IPS-NIHi7 (cell line): ENCODE data around the gene EPDR1.
A peak's percentile ranks its signal among the peaks of the same experiment; 100 is the strongest.

Experiments used
- DNase-seq: peaks from one replicate; pipeline ENCODE4 v3.0.0; 2012; ENCODE audit warnings: mixed read lengths; ENCODE audit errors: extremely low spot score

EPDR1 gene

DNA sequence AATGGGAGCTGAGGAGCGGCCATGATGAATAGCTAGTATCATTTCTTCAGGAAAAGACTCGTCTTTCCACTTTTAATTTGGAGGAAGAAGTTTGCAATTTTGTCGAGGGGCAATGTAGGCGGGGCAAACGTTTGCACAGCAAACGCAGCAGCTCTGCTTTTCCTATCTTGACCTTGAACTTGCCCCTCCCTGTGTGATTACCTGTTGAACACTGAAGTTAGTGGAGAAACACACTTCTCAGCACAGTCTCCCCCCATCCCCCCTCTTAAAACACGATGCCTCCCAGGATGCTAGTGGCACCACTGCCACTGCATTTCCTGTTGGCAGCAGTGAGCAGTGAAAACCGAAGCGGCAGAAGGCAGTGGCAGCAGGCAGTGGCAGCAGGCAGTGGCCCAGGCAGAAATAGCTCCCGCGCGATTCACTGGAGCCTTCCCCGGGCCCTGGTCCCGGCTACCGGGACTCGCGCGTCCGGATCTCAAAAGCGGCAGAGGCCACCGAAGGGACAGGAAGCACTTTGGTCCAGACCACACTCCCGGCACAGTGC lies at the start of gene EPDR1:
Gene EPDR1 (plus strand): TSS at position 336 of the 544 bp plus-strand sequence. CDS start 300 bp downstream, outside the sequence.
- DNase-seq = peak; percentile 40

DNA sequence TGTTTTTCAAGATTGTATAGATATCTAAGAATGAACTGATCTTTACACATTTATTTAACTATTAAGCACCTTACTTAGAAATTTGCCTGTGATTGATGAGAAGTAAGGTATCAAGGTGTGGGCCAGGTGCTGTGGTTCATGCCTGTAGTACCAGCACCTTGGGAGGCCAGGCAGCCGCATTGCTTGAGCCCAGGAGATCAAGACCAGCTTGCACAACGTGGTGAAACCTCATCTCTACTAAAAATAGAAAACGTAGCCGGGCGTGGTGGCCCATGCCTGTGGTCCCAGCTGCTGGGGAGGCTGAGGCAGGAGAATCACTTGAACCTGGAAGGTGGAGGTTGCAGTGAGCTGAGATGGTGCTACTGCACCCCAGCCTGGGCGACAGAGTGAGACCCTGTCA lies 38.4 kb upstream of the EPDR1 start:
- no peak for DNase-seq

DNA sequence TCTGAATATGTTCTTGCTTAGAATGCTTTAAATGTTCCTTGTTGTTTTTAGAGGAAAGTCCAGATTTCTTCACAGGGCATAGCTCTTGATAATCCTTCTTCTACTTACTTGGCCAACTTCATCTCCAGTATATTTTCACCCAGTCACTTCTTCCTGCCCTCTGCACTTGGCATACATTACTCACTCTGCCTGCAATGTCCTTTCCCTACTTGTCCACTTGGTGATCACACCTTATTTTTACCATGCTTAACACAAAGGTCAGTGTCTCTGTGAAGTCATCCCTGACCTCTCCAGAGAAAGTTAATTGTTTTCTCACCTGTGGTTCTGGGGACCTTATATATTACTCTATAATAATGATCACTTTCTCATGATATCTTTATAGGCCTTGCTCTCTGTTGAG lies 27.1 kb upstream of the EPDR1 start:
- no peak for DNase-seq

DNA sequence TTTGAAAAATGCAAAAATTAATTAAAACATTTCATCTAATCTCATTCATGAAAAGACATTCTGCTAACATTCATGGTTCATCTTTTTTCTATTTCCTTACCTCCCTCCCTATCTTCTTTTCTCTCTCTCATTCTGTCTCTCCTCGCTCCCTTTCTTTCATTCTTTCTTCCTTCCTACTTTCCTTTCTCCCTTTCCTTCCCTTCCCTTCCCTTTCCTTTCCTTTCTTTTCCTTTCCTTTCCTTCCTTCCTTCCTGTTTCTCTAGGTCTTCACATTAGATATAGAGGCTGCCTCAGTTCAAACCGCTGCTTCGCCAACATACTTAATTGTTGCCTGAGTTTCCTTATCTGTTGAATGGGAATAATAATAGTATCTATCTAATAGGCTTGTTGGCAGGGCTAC lies 25.8 kb upstream of the EPDR1 start:
- DNase-seq = no peak

DNA sequence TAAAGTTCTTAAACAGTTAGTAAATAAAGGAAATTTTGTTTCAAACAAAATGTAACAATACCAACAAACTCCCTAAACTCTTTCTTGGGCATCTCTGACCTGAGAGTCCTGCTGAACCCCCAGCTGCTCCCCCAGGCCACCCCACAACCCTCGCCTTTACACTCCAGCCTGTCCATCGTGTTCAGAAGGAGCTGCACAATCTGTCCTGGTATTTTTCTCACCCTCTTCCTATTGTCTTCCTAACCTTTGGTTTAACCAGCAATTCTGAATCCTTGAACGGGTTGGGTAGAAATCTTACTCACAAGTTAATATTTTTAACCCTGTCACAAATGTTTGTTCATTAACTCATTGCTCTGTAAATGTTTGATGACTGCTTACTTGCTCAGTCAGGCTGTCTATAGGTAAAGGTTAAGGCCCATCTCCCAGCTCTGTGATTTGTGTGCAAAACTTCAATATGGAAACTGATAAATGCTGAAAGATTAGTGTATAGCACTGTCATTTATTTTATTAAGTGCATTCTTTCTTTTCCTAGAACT lies 20.7 kb upstream of the EPDR1 start:
- DNase-seq = no peak

DNA sequence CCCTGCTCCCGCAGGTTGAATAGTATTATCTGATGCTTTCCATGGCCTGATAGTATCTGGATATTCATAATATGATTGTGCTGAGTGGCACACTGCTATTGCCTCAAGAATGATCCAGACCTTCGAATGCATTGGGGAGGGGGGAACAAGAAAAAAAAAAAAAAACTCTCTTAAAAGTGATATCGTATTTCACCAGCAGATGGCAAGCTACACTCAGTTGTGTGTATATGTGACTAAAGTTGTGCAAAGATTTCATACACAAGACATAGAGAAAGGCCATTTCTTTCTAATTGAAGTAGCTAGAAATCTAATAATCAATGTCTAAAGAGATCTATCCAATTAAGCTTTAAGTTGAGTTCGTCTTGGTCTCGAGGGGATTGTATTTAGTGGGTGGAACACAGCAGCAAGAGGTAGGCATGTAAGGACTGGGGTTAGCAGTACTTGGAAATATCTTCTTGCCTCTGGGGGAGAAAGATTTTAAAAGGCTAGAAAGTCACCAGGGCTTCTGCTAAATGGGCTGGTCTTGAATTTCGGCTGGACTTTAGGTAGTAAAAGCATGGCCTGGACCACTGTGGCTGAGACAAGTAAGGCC lies 19.1 kb upstream of the EPDR1 start:
- DNase-seq = peak; percentile 38

DNA sequence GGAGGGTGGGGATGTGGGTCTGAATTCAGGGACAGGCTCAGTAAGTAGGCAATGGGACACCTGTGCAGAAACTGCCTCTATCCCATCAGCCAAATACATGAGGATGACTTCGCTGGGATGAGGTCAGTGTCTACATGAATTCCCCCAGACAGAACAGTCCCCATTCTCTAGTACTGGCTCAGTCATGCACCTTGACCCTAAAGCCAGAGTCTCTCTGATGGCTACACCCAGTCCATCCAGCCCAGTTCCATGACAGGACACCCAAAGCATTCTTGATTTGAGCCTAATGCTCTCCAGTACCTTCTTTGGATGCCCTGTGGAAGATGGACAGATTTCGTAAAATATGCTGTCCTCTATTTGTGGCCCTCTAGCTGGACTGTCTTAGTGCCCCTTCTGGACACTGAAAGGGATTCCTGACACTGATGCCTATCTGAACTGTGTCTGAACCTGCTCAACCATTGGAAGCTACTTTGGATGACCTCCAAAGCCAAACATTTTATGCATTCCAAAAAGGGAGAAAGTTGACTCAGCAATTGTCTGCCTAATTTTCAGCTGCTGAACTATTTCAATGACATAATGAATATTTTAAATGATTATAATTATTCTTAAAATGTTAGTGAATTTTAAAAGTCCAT lies 18.4 kb upstream of the EPDR1 start:
- DNase-seq = no peak

DNA sequence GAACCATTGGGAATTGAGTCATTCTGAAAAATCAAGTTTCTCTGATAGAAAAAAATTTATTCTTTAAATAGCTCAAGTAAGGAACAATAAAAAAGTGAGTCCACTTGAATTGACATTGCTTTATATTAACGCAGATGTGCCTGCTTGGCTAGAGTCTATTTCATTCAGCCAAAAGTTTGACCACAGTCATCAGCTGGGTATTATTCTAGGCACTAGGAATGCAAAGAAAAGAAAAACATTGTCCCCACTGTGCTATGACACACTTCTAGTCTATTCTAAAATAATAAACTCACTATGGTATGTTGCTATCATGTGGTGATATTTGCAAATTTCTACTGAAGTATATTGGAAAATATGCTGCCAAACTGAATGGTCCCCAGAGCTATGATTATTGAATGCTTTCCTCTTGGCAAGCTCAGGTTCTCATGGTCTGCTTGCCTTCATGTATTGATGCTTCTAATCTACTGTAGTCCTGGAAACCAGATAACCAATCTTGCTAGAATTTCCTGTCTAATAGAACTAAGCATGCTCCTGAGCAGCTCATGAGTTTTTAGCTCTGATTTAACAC lies 12.1 kb upstream of the EPDR1 start:
- no peak for DNase-seq

DNA sequence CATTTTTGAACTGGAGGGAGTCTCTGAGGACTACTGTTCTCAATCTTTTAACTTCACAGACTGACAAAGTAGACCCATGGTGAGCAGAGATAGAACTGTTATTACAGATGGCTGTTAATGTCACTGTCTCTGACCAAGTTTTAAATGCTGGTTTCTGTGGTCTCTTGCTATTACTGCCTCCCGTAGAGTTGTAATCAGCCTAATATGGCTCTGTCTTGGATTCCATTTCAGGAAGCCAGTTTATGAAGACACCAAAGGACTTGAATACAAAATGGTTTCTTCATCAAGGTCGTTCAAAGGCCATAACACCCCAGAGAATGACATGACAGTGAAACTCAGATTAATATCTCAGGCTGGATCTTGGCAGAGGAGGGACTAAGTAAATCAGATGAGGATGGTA lies 7.7 kb upstream of the EPDR1 start:
- no peak for DNase-seq

DNA sequence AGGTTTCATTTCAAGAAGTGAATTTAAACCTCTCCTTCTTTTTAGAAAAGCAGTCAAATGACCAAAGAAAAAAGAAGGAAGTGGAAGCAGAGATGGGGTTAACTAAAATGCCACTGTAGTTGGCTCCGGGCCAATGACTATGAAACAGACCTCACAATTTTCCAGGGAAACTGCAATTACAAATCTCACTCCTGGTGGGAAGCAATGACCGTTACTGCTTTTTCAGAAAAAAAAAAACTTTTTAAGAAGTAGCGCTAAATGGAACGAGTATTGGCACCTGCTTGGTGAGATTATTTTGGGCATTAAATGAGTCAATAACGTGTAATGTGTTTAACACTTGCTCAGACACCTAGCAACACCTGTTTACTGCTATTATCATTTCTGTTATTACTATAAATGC lies 5.0 kb upstream of the EPDR1 start:
- no peak for DNase-seq

DNA sequence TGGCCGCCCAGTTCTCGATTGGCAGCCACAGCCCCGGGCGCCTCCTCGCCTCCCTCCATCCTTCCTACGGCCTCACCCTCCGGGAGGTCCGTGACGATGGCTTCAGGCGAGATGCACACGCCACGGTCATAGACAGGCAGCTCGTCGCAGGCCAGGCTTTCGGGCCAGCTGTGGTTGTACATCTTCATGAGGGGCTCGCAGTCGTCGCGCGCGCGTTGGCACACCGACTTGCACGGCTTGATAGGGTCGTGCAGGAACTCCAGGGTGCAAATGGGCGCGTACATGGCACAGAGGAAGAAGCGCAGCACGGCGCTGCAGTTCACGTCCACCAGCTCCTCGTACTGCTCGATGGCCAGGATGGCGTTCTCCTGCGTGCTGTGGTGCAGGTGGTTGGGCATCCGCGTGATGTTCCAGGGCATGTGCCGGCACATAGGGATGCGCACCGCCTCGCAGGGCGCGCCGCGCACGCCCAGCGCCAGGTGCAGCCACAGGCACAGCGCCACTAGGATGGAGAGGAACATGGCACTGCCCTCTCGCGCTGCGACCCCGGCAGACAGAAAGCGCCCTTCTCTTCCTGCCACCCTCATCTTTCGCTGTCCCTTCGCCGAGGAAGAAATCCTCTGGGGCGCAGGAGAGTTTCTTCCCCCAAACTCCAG lies 4.3 kb upstream of the EPDR1 start:
- DNase-seq = no peak

DNA sequence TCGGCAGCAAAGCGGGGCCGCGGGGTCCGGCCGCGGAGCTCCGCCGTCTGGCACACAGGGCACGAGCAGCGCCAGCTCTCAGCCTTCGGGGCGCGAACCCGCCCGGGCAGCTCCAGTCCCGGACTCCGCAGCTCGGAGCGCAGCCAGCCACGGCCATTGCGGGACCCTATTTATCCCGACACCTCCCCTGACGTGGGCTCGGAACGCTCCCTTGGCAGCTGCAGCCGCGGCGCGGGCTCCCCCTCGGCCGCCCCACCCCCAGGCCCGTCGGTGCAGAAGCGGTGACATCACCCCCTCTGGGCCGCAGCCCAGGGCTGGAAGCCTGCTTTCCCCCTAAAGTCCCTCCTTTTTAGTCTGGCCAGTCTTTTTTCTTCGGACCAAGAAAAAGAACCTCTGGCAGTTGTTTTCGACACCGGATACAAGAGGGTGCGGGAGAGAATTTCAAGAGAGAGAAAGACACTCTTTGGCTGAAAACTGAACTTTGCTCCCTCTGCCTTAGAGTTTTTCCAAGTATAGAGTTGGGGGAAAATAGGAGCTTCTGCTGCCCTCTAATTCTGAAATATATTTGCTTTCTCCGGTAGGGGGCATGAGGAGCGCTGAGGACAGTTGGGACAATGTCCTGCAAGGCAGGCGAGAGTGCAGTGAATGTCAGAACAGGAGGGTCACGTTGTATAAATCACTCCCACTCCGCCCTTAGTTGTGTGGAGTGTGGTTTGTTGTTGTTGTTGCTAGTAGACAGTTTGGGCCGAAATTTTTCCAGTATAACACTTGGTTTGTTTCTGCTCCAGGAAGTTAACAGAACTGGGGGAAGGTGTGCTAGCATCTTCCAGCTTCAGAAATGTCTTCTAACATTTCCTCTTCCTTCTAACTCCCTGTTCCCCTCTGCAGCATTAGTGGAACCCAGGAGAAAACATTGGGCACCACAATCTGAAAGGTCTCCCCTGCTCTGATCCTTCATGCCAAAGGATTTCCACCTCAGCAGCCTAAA lies 3.5 kb upstream of the EPDR1 start, which contains the start of gene SFRP4:
Gene SFRP4 (minus strand): TSS at position 145 of the 988 bp plus-strand sequence. CDS start 280 bp downstream, outside the sequence.
- peak; percentile 57 for DNase-seq

DNA sequence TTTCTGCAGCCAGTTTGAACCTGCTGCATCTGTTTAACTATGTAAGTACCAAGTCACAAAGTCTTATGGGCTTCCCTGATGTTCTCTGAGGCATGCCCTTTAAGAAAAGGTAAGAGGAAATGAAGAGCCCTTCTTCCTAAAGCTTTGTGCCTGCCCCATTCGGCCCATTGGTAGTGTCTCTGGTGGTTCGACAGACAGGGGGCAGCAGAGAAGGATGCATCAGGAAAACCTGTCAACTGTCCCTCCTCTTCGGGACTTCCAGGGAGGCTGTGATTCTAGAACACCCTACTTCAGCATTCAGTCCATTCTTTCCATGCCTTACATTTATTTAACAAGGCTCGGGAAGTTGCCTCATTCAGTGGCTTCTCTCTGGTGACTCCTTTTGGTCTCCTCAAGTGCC lies 1.9 kb upstream of the EPDR1 start:
- no peak for DNase-seq

DNA sequence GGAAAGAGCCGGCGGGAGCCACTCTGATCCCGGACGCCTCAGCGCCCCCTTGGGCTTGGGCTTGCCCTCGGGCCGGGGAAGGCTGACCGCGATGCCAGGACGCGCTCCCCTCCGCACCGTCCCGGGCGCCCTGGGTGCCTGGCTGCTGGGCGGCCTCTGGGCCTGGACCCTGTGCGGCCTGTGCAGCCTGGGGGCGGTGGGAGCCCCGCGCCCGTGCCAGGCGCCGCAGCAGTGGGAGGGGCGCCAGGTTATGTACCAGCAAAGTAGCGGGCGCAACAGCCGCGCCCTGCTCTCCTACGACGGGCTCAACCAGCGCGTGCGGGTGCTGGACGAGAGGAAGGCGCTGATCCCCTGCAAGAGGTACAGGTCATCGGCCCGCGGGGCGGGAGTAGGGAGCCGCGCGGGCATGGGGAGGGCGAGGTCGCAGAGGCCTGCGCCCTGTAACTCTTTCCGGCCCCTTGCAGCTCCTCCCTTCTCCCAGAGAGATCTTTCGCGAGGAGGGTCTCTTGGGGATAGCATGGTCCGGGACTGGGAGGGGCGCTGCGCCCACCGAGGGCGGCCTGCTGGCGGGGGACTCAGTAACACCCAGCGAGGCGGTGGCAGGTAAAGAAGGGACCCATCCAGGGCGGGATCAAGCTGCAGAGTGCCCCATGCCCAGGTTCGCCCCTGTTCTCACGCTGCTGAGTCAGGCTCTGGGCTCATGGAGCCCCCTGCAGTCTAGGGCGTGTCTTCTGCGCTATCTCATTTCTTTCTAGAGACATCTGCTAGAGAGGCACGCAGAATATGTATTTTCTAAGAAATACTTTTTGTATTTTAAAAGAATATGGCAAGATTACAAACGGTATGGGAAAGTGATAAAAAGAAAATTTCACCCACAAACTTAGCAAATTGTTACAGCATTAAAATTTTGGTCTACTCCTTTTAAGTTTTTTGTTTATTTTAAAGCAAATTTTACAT lies 687 bp downstream of the EPDR1 start:
- DNase-seq = peak; percentile 56

DNA sequence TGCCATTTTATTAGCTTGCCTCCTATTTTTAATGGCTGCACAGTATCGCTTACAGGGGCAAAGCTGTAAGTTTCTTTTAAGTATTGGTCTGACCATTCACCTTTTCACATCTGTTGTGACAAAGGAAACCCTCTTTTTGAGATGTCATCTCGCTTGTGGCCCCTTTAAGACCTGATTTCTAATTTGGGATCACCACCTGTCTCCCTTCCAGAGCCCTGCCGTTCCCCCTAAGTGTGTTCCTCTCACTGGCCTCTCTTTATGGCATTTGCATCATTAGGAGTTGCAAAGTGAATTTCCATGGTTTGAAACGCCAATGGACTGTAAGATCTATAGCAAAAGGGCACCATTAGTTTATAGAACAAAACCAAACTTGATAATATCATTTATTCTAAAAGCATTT lies 1.4 kb downstream of the EPDR1 start:
- no peak for DNase-seq

DNA sequence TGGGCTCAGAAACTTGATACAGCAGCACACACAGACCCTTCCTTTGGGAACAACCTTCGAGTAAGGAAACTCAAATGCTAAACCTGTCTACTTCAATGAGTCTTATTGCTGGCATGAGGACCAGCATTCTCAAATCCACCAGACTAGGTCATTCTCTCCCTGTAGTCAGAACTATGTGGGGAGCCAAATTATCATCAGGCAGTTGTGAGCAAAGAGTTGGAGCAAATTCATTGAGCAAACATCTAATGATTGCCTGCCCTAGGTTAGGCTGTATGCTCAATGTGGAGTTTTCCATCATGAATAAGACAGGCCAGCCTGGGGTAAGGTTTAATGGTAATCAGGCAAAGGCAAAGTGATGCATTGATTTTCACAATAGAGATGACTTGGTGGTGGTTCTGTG lies 3.6 kb downstream of the EPDR1 start:
- DNase-seq = no peak

DNA sequence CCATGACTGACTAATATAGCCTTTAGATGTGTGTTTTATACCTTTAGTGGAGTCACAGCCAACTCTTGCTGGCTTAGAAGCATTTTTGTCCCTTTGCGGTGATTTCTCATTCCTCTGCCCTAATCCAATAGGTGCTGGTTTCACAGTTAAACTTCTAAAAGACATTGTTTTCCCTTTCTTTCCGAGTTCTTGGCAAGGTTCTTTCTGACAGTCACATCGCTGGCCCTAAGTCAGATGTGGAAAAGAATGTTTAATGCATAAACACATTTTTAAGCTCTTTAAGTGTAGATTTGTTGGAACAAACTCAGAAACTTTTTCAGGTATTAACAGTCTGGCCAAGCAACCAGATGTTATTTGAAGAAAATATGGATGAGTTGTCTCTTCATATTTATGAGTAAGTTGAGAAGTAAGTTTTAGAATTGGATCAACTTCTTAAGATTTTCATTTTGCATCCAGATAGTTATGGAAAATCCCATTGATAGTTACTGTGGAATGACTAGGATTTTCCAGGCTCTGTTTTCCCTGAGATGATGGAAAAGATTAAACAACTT lies 4.1 kb downstream of the EPDR1 start:
- no peak for DNase-seq

DNA sequence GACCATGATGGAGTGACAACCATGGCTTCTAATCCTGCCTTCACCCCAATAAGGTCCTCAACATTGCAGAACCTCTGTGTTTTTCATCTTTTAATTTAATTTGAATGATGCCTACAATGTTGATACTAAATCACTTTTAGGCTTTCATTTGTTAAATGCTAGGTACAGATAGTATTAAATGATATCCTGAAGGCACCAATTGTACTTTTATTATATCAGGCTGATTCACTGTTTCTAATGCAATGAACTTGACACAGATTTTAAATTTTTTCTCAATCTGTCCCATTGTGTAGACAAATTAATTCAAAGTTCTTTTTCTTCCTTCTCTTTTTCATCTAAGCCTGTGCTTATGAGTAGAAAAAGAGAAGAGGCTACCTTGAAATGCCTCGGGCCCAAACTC lies 5.2 kb downstream of the EPDR1 start:
- no peak for DNase-seq

DNA sequence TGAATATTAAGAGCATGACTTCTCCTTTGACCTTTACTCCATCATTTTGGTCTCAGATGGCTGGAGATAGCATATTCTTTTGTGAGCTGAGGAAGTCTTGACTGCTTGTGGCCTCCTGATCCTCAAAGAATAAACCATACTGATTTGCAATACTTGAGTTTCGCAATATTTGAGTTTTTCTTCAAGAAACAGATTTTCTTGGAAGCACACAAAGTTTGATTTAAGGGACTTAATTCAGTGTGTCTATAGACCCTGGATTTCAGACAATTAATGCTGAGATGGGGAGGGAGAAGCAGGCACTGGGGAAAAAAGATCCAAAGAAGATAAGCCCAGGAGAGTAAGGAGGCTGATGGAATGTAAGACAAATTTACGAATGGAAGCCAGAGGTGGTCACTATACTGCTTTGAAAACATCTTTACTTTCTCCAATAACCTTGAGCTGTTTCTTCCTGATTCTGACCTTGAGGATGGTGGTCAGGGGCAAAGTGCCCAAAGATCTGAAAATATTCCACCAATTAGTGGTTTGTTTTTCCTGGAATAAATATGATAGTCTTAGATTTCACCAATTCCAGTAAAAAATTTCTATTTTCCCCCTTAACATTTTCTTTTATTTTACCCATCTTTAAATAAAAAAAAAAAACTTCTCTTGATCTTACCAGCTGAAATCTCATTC lies 7.5 kb downstream of the EPDR1 start:
- no peak for DNase-seq
